Activated CD4-positive, alpha-beta T cell treated with anti-CD3 and anti-CD28 coated beads, Interleukin-2, amount 10 ng/mL, durations not matched to agents 7 days and 5 days (primary cell): ENCODE results near the gene POGZ. TPM values are rescaled to one million over a fixed set of nuclear protein-coding genes. Genes with fewer than 3 reads are reported as not detected.
A peak's percentile ranks its signal among the peaks of the same experiment; 100 is the strongest.
"Not testable (repeated sequence)": the region's sequence is repeated elsewhere in the genome, so short reads cannot be mapped to it uniquely, and the experiment has no call there.

Experiments
- CTCF ChIA-PET: fragments of 350-600 bp; sonication (Branson Sonifier 250); formaldehyde crosslinking; loops from one replicate; lab custom pipeline; 2021; ENCODE audit warnings: antibody characterized with exemption; lab: Charles Lee
- POLR2A ChIA-PET: fragments of 350-600 bp; sonication (Branson Sonifier 250); formaldehyde crosslinking; loops from one replicate; lab custom pipeline; 2021; ENCODE audit warnings: antibody characterized with exemption; lab: Charles Lee
- DNase-seq: peaks from one replicate; pipeline ENCODE4 v3.0.0-alpha.2; 2020
- H3K27ac Mint-ChIP-seq: one replicate; pipeline ENCODE4 v1.8.0; 2021; ENCODE audit warnings: mild to moderate bottlenecking, moderate library complexity, mixed read lengths
- H3K27me3 Mint-ChIP-seq: one replicate; pipeline ENCODE4 v1.8.0; 2021; ENCODE audit warnings: mixed read lengths
- H3K36me3 Mint-ChIP-seq: one replicate; pipeline ENCODE4 v1.8.0; 2021; ENCODE audit warnings: low read depth, mixed read lengths
- H3K4me1 Mint-ChIP-seq: one replicate; pipeline ENCODE4 v1.8.0; 2021; ENCODE audit warnings: mixed read lengths
- H3K4me3 Mint-ChIP-seq: one replicate; pipeline ENCODE4 v1.8.0; 2021; ENCODE audit warnings: mild to moderate bottlenecking, moderate library complexity, mixed read lengths
- H3K9me3 Mint-ChIP-seq: one replicate; pipeline ENCODE4 v1.8.0; 2021; ENCODE audit warnings: mixed read lengths
- total RNA-seq, 2 experiments: library from RNA; stranded (reverse); gene quantifications; one replicate each; pipeline ENCODE4 v1.2.3, GENCODE V29; 2021

POGZ gene
- total RNA-seq, 2 experiments from 2014 or later = 82.8 to 85.5 TPM

- DNase-seq = no peak
- no peak overlapping the region for H3K4me3 Mint-ChIP-seq
- H3K9me3 Mint-ChIP-seq = no peaks in the 10 kb centered on the region
- H3K27me3 Mint-ChIP-seq = no peaks in the 10 kb centered on the region
- peaks cover 60% of the 10 kb centered on the region for H3K36me3 Mint-ChIP-seq
- CTCF ChIA-PET = interaction anchor here (0.8 to 1.8 kb wide), 2 partner anchors 14 to 103 kb away, joined by 3 to 6 read pairs; no protein-coding TSS in a partner anchor
- peaks cover 26% of the 10 kb centered on the region for H3K4me1 Mint-ChIP-seq
- no peak overlapping the region for H3K27ac Mint-ChIP-seq
- POLR2A ChIA-PET = no interaction called here
These were observed 55.7 kb downstream of the POGZ start for GRCh38 chr1:151403612-151404011.

GRCh38 chr1:151402764-151403163 is 56.5 kb downstream of the POGZ start:
- H3K27me3 Mint-ChIP-seq = no peaks in the 10 kb centered on the region
- no peaks in the 10 kb centered on the region for H3K9me3 Mint-ChIP-seq
- H3K27ac Mint-ChIP-seq = no peak overlapping the region
- peaks cover 60% of the 10 kb centered on the region for H3K36me3 Mint-ChIP-seq
- ChIA-PET CTCF (interaction anchor here (0.8 to 1.5 kb wide), 2 partner anchors 9 to 102 kb away, joined by 3 read pairs; no protein-coding TSS in a partner anchor), POLR2A (no interaction called here)
- no peak overlapping the region for H3K4me3 Mint-ChIP-seq
- H3K4me1 Mint-ChIP-seq = peaks cover 27% of the 10 kb centered on the region
- DNase-seq = no peak

- Mint-ChIP-seq H3K36me3 (peaks cover 53% of the 10 kb centered on the region), H3K27me3 (no peaks in the 10 kb centered on the region), H3K9me3 (no peaks in the 10 kb centered on the region), H3K4me1 (peaks cover 27% of the 10 kb centered on the region), H3K27ac (peak overlapping the region; percentile 22), H3K4me3 (no peak overlapping the region)
- no peak for DNase-seq
- CTCF ChIA-PET = interaction anchor here (1.5 kb wide), 1 partner anchor 10 kb away, joined by 3 read pairs; no protein-coding TSS in a partner anchor
- POLR2A ChIA-PET = interaction anchor here (0.9 kb wide), 1 partner anchor 15 kb away, joined by 3 read pairs; no protein-coding TSS in a partner anchor
These were observed 57.4 kb downstream of the POGZ start for GRCh38 chr1:151401860-151402259.

- Mint-ChIP-seq H3K4me1 (peaks cover 27% of the 10 kb centered on the region), H3K9me3 (no peaks in the 10 kb centered on the region), H3K4me3 (peak overlapping the region; percentile 85), H3K27ac (peak overlapping the region; percentile 98), H3K27me3 (no peaks in the 10 kb centered on the region), H3K36me3 (peaks cover 49% of the 10 kb centered on the region)
- no peak for DNase-seq
- ChIA-PET POLR2A (interaction anchor here (0.9 kb wide), 1 partner anchor 16 kb away, joined by 3 read pairs; no protein-coding TSS in a partner anchor), CTCF (interaction anchor here (0.6 kb wide), 1 partner anchor 235 kb away, joined by 4 read pairs; no protein-coding TSS in a partner anchor)
These were observed 58.0 kb downstream of the POGZ start for GRCh38 chr1:151401125-151401788.

- Mint-ChIP-seq H3K27ac (peak within 1 kb of the TSS; percentile 98), H3K27me3 (peaks cover 1% of the 10 kb centered on the region), H3K9me3 (no peaks in the 10 kb centered on the region), H3K36me3 (peaks cover 32% of the 10 kb centered on the region), H3K4me1 (peaks cover 27% of the 10 kb centered on the region), H3K4me3 (peak within 1 kb of the TSS; percentile 85)
- DNase-seq = peak; percentile 90
- ChIA-PET POLR2A (no interaction called here), CTCF (interaction anchor here (0.6 to 1.5 kb wide), 7 partner anchors 16 to 437 kb away, joined by 3 to 5 read pairs (median 3); partner anchors contain the start of gene PI4KB)
These were observed 59.7 kb downstream of the POGZ start, which contains the start of gene PSMB4 for GRCh38 chr1:151399324-151400171. Gene PSMB4, plus strand, starts transcription at chr1:151399573. Its CDS starts 15 bp downstream, at chr1:151399588.

- POLR2A ChIA-PET = interaction anchor here (0.6 kb wide), 1 partner anchor 289 kb away, joined by 3 read pairs; no protein-coding TSS in a partner anchor
- Mint-ChIP-seq H3K36me3 (peaks cover 14% of the 10 kb centered on the region), H3K27me3 (peaks cover 16% of the 10 kb centered on the region), H3K4me1 (peaks cover 18% of the 10 kb centered on the region)
- H3K27ac Mint-ChIP-seq, CTCF ChIA-PET, H3K4me3 Mint-ChIP-seq, H3K9me3 Mint-ChIP-seq, DNase-seq: not testable (repeated sequence)
These were observed 63.0 kb downstream of the POGZ start for GRCh38 chr1:151396265-151396664.

- ChIA-PET CTCF (no interaction called here), POLR2A (no interaction called here)
- peaks cover under 1% of the 10 kb centered on the region for H3K4me1 Mint-ChIP-seq
- no peak overlapping the region for H3K27ac Mint-ChIP-seq
- no peak for DNase-seq
- no peaks in the 10 kb centered on the region for H3K9me3 Mint-ChIP-seq
- no peak overlapping the region for H3K4me3 Mint-ChIP-seq
- H3K36me3 Mint-ChIP-seq = no peaks in the 10 kb centered on the region
- peaks cover 16% of the 10 kb centered on the region for H3K27me3 Mint-ChIP-seq
These were observed 65.7 kb downstream of the POGZ start for GRCh38 chr1:151393583-151393982.

- Mint-ChIP-seq H3K36me3 (no peaks in the 10 kb centered on the region), H3K4me1 (no peaks in the 10 kb centered on the region), H3K9me3 (no peaks in the 10 kb centered on the region), H3K4me3 (no peak overlapping the region), H3K27me3 (peaks cover 19% of the 10 kb centered on the region), H3K27ac (no peak overlapping the region)
- CTCF ChIA-PET = no interaction called here
- no peak for DNase-seq
- POLR2A ChIA-PET = no interaction called here
These were observed 68.2 kb downstream of the POGZ start for GRCh38 chr1:151391079-151391563.

GRCh38 chr1:151390221-151391078 is 68.8 kb downstream of the POGZ start:
- peaks cover 20% of the 10 kb centered on the region for H3K27me3 Mint-ChIP-seq
- H3K4me1 Mint-ChIP-seq, H3K9me3 Mint-ChIP-seq, H3K36me3 Mint-ChIP-seq, POLR2A ChIA-PET, CTCF ChIA-PET, H3K27ac Mint-ChIP-seq, H3K4me3 Mint-ChIP-seq, DNase-seq: not testable (repeated sequence)

- POLR2A ChIA-PET = no interaction called here
- Mint-ChIP-seq H3K4me3 (no peak overlapping the region), H3K27ac (no peak overlapping the region), H3K4me1 (no peaks in the 10 kb centered on the region), H3K9me3 (no peaks in the 10 kb centered on the region), H3K36me3 (no peaks in the 10 kb centered on the region), H3K27me3 (peaks cover 4% of the 10 kb centered on the region)
- no peak for DNase-seq
- CTCF ChIA-PET = no interaction called here
These were observed 73.3 kb downstream of the POGZ start for GRCh38 chr1:151386002-151386401.

GRCh38 chr1:151384584-151384983 is 74.7 kb downstream of the POGZ start:
- CTCF ChIA-PET = interaction anchor here (0.6 to 2.5 kb wide), 6 partner anchors 10 to 172 kb away, joined by 3 to 7 read pairs (median 4); no protein-coding TSS in a partner anchor
- Mint-ChIP-seq H3K4me1 (no peaks in the 10 kb centered on the region), H3K9me3 (no peaks in the 10 kb centered on the region), H3K27ac (no peak overlapping the region), H3K36me3 (no peaks in the 10 kb centered on the region), H3K27me3 (peaks cover 4% of the 10 kb centered on the region), H3K4me3 (no peak overlapping the region)
- no peak for DNase-seq
- POLR2A ChIA-PET = no interaction called here
